SH-SY5Y (cell line): ENCODE measurements around the gene ARFGAP1.

Experiments
- GATA2 ChIP-seq: IDR thresholded peaks from 2 replicates; pipeline ENCODE4 v1.6.1; 2011; ENCODE audit warnings: mild to moderate bottlenecking, low read depth, low read length
- GATA3 ChIP-seq: IDR thresholded peaks from 2 replicates; pipeline ENCODE4 v1.6.1; 2011; ENCODE audit warnings: low read depth, mild to moderate bottlenecking, low read length, moderate library complexity

DNA sequence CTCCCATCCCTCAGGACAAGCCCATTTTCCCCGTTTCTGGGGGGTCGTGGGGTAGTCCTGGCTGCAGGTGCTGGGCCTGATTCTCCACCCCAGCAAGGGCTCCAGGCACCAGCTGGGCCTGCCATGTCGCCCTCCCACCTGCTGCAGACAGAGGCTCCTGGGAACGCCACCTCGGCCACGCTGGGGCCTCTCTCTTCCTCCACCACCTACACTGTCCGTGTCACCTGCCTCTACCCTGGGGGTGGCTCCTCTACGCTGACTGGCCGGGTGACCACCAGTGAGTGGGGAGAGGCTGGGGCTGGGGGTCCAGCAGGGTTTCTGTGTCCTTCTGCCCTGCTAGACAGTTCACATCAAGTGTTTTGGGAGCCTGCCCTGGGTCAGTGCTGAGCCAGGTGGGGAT, 39.7 kb downstream of the ARFGAP1 start:
- TF ChIP-seq GATA2, result no peak
- no peak for TF ChIP-seq GATA3
